ENCODE results near the gene SLC10A6.

Gene SLC10A6

GRCh38 chr4:86810847-86811246 is 38.3 kb downstream of the SLC10A6 start:
- Histone ChIP-seq H3K9me3 (ENCODE audit: control insufficient read depth in 5 of 5, low read length in 5 of 5) (peaks cover 0 to 6% (median 0%) of the 10 kb centered on the region in 5 donors), H3K4me3 (ENCODE audit: low read depth in 1 of 5, low read length in 5 of 5) (no peak overlapping the region), H3K27me3 (ENCODE audit: control insufficient read depth in 5 of 5, insufficient read depth in 4 of 5, low read length in 5 of 5) (no peaks in the 10 kb centered on the region), H3K36me3 (ENCODE audit: control insufficient read depth in 5 of 5, insufficient read depth in 5 of 5, low read length in 5 of 5) (peaks cover 4 to 33% (median 29%) of the 10 kb centered on the region in 5 donors), H3K9ac (ENCODE audit: low read length in 5 of 5) (no peak overlapping the region), H3K27ac (ENCODE audit: low read depth, low read length) (no peak overlapping the region), H3K4me1 (ENCODE audit: control insufficient read depth in 5 of 5, insufficient read depth in 5 of 5, low read length in 5 of 5) (peaks cover 0 to under 1% (median 0%) of the 10 kb centered on the region in 5 donors)

- Histone ChIP-seq H3K4me1 (ENCODE audit: control insufficient read depth in 5 of 5, insufficient read depth in 5 of 5, low read length in 5 of 5) (no peaks in the 10 kb centered on the region), H3K9me3 (ENCODE audit: control insufficient read depth in 5 of 5, low read length in 5 of 5) (no peaks in the 10 kb centered on the region), H3K36me3 (ENCODE audit: control insufficient read depth in 5 of 5, insufficient read depth in 5 of 5, low read length in 5 of 5) (peaks cover 4 to 29% (median 24%) of the 10 kb centered on the region in 5 donors), H3K9ac (ENCODE audit: low read length in 5 of 5) (no peak overlapping the region), H3K4me3 (ENCODE audit: low read depth in 1 of 5, low read length in 5 of 5) (no peak overlapping the region), H3K27ac (ENCODE audit: low read depth, low read length) (no peak overlapping the region), H3K27me3 (ENCODE audit: control insufficient read depth in 5 of 5, insufficient read depth in 4 of 5, low read length in 5 of 5) (no peaks in the 10 kb centered on the region)
Measured at GRCh38 chr4:86809809-86810208, 39.4 kb downstream of the SLC10A6 start.

GRCh38 chr4:86791126-86791525 is 58.1 kb downstream of the SLC10A6 start:
- no peak overlapping the region for H3K27ac ChIP-seq (ENCODE audit: low read depth, low read length)
- H3K4me3 ChIP-seq (ENCODE audit: low read depth in 1 of 5, low read length in 5 of 5): no peak overlapping the region
- H3K9me3 ChIP-seq (ENCODE audit: control insufficient read depth in 5 of 5, low read length in 5 of 5): no peaks in the 10 kb centered on the region
- no peak overlapping the region for H3K9ac ChIP-seq (ENCODE audit: low read length in 5 of 5)
- H3K4me1 ChIP-seq (ENCODE audit: control insufficient read depth in 5 of 5, insufficient read depth in 5 of 5, low read length in 5 of 5): no peaks in the 10 kb centered on the region
- peaks cover 0 to 17% (median 12%) of the 10 kb centered on the region in 5 donors for H3K36me3 ChIP-seq (ENCODE audit: control insufficient read depth in 5 of 5, insufficient read depth in 5 of 5, low read length in 5 of 5)
- H3K27me3 ChIP-seq (ENCODE audit: control insufficient read depth in 5 of 5, insufficient read depth in 4 of 5, low read length in 5 of 5): no peaks in the 10 kb centered on the region

- H3K27me3 ChIP-seq (ENCODE audit: control insufficient read depth in 5 of 5, insufficient read depth in 4 of 5, low read length in 5 of 5): no peaks in the 10 kb centered on the region
- peaks cover 0 to 25% (median 20%) of the 10 kb centered on the region in 5 donors for H3K36me3 ChIP-seq (ENCODE audit: control insufficient read depth in 5 of 5, insufficient read depth in 5 of 5, low read length in 5 of 5)
- no peak overlapping the region for H3K9ac ChIP-seq (ENCODE audit: low read length in 5 of 5)
- no peak overlapping the region for H3K4me3 ChIP-seq (ENCODE audit: low read depth in 1 of 5, low read length in 5 of 5)
- no peak overlapping the region for H3K27ac ChIP-seq (ENCODE audit: low read depth, low read length)
- H3K4me1 ChIP-seq (ENCODE audit: control insufficient read depth in 5 of 5, insufficient read depth in 5 of 5, low read length in 5 of 5): no peaks in the 10 kb centered on the region
- H3K9me3 ChIP-seq (ENCODE audit: control insufficient read depth in 5 of 5, low read length in 5 of 5): no peaks in the 10 kb centered on the region
Measured at GRCh38 chr4:86788826-86789225, 60.4 kb downstream of the SLC10A6 start.

- peaks cover 0 to 27% (median 3%) of the 10 kb centered on the region in 5 donors for H3K36me3 ChIP-seq (ENCODE audit: control insufficient read depth in 5 of 5, insufficient read depth in 5 of 5, low read length in 5 of 5)
- H3K9me3 ChIP-seq (ENCODE audit: control insufficient read depth in 5 of 5, low read length in 5 of 5): no peaks in the 10 kb centered on the region
- no peak overlapping the region for H3K9ac ChIP-seq (ENCODE audit: low read length in 5 of 5)
- H3K4me1 ChIP-seq (ENCODE audit: control insufficient read depth in 5 of 5, insufficient read depth in 5 of 5, low read length in 5 of 5): no peaks in the 10 kb centered on the region
- H3K27ac ChIP-seq (ENCODE audit: low read depth, low read length): no peak overlapping the region
- no peak overlapping the region for H3K4me3 ChIP-seq (ENCODE audit: low read depth in 1 of 5, low read length in 5 of 5)
- H3K27me3 ChIP-seq (ENCODE audit: control insufficient read depth in 5 of 5, insufficient read depth in 4 of 5, low read length in 5 of 5): no peaks in the 10 kb centered on the region
Measured at GRCh38 chr4:86778175-86778574, 71.0 kb downstream of the SLC10A6 start.

GRCh38 chr4:86775061-86775460 is 74.1 kb downstream of the SLC10A6 start:
- Histone ChIP-seq H3K4me3 (ENCODE audit: low read depth in 1 of 5, low read length in 5 of 5) (no peak overlapping the region), H3K27me3 (ENCODE audit: control insufficient read depth in 5 of 5, insufficient read depth in 4 of 5, low read length in 5 of 5) (no peaks in the 10 kb centered on the region), H3K9ac (ENCODE audit: low read length in 5 of 5) (no peak overlapping the region), H3K4me1 (ENCODE audit: control insufficient read depth in 5 of 5, insufficient read depth in 5 of 5, low read length in 5 of 5) (no peaks in the 10 kb centered on the region), H3K27ac (ENCODE audit: low read depth, low read length) (no peak overlapping the region), H3K9me3 (ENCODE audit: control insufficient read depth in 5 of 5, low read length in 5 of 5) (no peaks in the 10 kb centered on the region), H3K36me3 (ENCODE audit: control insufficient read depth in 5 of 5, insufficient read depth in 5 of 5, low read length in 5 of 5) (peaks cover 8 to 38% (median 18%) of the 10 kb centered on the region in 5 donors)
